ENCODE results near the gene STPG4. TPM values are rescaled to one million over a fixed set of nuclear protein-coding genes. Genes with fewer than 3 reads are reported as not detected.

STPG4 gene
- polyA plus RNA-seq, 3 donors: 0.20 to 0.24 TPM; not detected in 1

DNA sequence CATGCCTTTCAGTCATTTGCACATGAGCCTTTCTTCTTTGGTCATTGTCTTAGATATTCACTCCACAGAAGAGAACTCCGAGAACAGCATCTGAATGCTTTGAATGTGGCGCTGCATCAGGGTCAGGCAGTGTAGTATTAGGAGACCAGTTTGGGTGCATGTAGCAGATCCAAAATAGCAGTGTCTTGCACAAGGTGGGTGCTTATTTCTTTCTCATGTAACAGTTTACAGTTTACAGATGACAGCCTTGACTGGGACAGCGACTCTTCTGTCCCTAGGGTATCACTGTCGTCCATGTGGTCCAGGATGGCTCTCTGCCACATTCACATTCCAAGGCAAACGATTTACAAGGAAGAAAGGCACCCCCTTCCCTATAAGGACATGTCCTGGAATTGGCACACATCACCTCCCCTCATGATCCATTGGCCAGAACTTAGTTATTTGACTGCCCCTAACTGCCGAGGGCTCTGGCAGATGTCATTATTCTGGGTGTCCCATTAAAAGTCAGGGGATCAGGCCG lies 101.0 kb downstream of the STPG4 start:
- Mint-ChIP-seq H3K4me1 (peaks cover 51% of the 10 kb centered on the region), H3K4me3 (no peak overlapping the region), H3K27ac (peak overlapping the region; percentile 49 to 100 (median 65)), H3K9me3 (no peaks in the 10 kb centered on the region), H3K36me3 (peaks cover 63 to 78% of the 10 kb centered on the region in 2 donors), H3K27me3 (ENCODE audit: low read depth in 3 of 3) (peaks cover 0 to 2% (median 0%) of the 10 kb centered on the region in 3 donors)
- no peak for DNase-seq
- peaks cover 14% of the 10 kb centered on the region for H3K79me2 ChIP-seq (ENCODE audit: insufficient read depth, low read length)
- H3K36me3 ChIP-seq (replicated peaks in 1 of 2; ENCODE audit: control insufficient read depth in 1 of 2, insufficient read depth in 2 of 2, low read length in 2 of 2): peaks cover 56 to 65% of the 10 kb centered on the region in 2 donors
- no peak overlapping the region for H3K4me2 ChIP-seq (replicated peaks; ENCODE audit: extremely low read depth, low read length, poor library complexity, severe bottlenecking)
- intact Hi-C loops (cut with micrococcal nuclease): no loop called here
- H3K4me3 ChIP-seq (replicated peaks in 1 of 3; ENCODE audit: low read depth in 2 of 3, low read length in 3 of 3): no peak overlapping the region
- peak overlapping the region in 1 of 2 donors; percentile 99 for H3K27ac ChIP-seq (ENCODE audit: low read depth in 1 of 2, low read length in 2 of 2)
- peaks cover 44 to 47% of the 10 kb centered on the region in 2 donors for H3K4me1 ChIP-seq (ENCODE audit: control insufficient read depth in 1 of 2, insufficient read depth in 2 of 2, low read length in 2 of 2)
- H2AFZ ChIP-seq (ENCODE audit: insufficient read depth, low read depth, low read length, poor library complexity, severe bottlenecking): no peak overlapping the region
- TF ChIP-seq, protein P1, sequence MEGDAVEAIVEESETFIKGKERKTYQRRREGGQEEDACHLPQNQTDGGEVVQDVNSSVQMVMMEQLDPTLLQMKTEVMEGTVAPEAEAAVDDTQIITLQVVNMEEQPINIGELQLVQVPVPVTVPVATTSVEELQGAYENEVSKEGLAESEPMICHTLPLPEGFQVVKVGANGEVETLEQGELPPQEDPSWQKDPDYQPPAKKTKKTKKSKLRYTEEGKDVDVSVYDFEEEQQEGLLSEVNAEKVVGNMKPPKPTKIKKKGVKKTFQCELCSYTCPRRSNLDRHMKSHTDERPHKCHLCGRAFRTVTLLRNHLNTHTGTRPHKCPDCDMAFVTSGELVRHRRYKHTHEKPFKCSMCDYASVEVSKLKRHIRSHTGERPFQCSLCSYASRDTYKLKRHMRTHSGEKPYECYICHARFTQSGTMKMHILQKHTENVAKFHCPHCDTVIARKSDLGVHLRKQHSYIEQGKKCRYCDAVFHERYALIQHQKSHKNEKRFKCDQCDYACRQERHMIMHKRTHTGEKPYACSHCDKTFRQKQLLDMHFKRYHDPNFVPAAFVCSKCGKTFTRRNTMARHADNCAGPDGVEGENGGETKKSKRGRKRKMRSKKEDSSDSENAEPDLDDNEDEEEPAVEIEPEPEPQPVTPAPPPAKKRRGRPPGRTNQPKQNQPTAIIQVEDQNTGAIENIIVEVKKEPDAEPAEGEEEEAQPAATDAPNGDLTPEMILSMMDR (IDR thresholded peaks at IDR 0.05): no peak
- WGBS (ENCODE audit: insufficient coverage): 87% methylated on average over 5 of the region's 7 CpGs
- H4K20me1 ChIP-seq (ENCODE audit: insufficient read depth, low read length): no peaks in the 10 kb centered on the region
- no peaks in the 10 kb centered on the region for H3K27me3 ChIP-seq (ENCODE audit: control insufficient read depth in 2 of 2, insufficient read depth in 2 of 2, low read length in 2 of 2)
- no peak overlapping the region for H3K9ac ChIP-seq (ENCODE audit: insufficient read depth, low read length, poor library complexity, severe bottlenecking)
- no peaks in the 10 kb centered on the region for H3K9me3 ChIP-seq (replicated peaks in 1 of 2; ENCODE audit: control insufficient read depth in 1 of 2, insufficient read depth in 1 of 2, low read length in 2 of 2)

DNA sequence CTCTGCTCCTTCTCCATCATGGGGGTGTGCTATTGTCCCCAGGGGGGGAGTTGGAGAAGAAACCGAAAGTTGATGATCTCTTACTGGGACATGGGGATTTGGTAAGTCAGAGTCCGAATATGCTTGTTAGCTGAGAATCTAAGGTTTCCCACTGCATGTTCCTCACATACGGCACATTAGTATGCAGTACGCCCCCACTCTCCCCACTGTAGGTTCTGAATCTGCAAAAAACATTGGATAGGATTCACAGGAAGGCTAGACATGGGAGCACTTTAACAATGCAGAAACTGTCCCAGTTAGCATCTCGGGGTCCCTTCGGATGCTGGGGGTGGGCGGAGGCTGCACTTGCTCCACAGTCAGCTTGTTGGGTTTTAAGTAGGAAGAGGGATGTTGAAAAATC lies 102.3 kb downstream of the STPG4 start:
- Histone ChIP-seq H2AFZ (ENCODE audit: insufficient read depth, low read depth, low read length, poor library complexity, severe bottlenecking) (no peak overlapping the region), H3K9me3 (replicated peaks in 1 of 2; ENCODE audit: control insufficient read depth in 1 of 2, insufficient read depth in 1 of 2, low read length in 2 of 2) (no peaks in the 10 kb centered on the region), H3K9ac (ENCODE audit: insufficient read depth, low read length, poor library complexity, severe bottlenecking) (no peak overlapping the region), H3K27me3 (ENCODE audit: control insufficient read depth in 2 of 2, insufficient read depth in 2 of 2, low read length in 2 of 2) (no peaks in the 10 kb centered on the region), H3K79me2 (ENCODE audit: insufficient read depth, low read length) (peaks cover 14% of the 10 kb centered on the region), H3K27ac (ENCODE audit: low read depth in 1 of 2, low read length in 2 of 2) (peak overlapping the region in 1 of 2 donors; percentile 67), H3K4me2 (replicated peaks; ENCODE audit: extremely low read depth, low read length, poor library complexity, severe bottlenecking) (no peak overlapping the region), H3K36me3 (replicated peaks in 1 of 2; ENCODE audit: control insufficient read depth in 1 of 2, insufficient read depth in 2 of 2, low read length in 2 of 2) (peaks cover 65 to 77% of the 10 kb centered on the region in 2 donors), H3K4me3 (replicated peaks in 1 of 3; ENCODE audit: low read depth in 2 of 3, low read length in 3 of 3) (no peak overlapping the region), H4K20me1 (ENCODE audit: insufficient read depth, low read length) (no peaks in the 10 kb centered on the region), H3K4me1 (ENCODE audit: control insufficient read depth in 1 of 2, insufficient read depth in 2 of 2, low read length in 2 of 2) (peaks cover 31 to 35% of the 10 kb centered on the region in 2 donors)
- WGBS (ENCODE audit: insufficient coverage): 98% methylated on average over 5 of the region's 7 CpGs
- intact Hi-C loops (cut with micrococcal nuclease): no loop called here
- H3K27ac Mint-ChIP-seq: peak overlapping the region in 4 of 7 donors; percentile 32 to 99 (median 54)
- no peak overlapping the region for H3K4me3 Mint-ChIP-seq
- peaks cover 0 to 2% (median 0%) of the 10 kb centered on the region in 3 donors for H3K27me3 Mint-ChIP-seq (ENCODE audit: low read depth in 3 of 3)
- H3K4me1 Mint-ChIP-seq: peaks cover 42% of the 10 kb centered on the region
- TF ChIP-seq, protein P1 (IDR thresholded peaks at IDR 0.05): no peak
- H3K36me3 Mint-ChIP-seq: peaks cover 74 to 85% of the 10 kb centered on the region in 2 donors
- DNase-seq: no peak
- no peaks in the 10 kb centered on the region for H3K9me3 Mint-ChIP-seq

All from CD14-positive monocyte (primary cell).